Liver (tissue), 9 donors: ENCODE data around the gene KAT5. TPM values are rescaled to one million over a fixed set of nuclear protein-coding genes. Genes with fewer than 3 reads are reported as not detected.

ENCODE experiments used
- DNase-seq: peaks from one replicate; pipeline ENCODE4 v3.0.0-alpha.2; 2017; ENCODE audit warnings: low spot score
- H3K27ac ChIP-seq, 2 donors: one replicate each; pipeline ENCODE4 v1.7.0; 2013; ENCODE audit warnings: inconsistent platforms in 2 of 2, low read length in 2 of 2, control low read depth in 1 of 2, low read depth in 1 of 2, mild to moderate bottlenecking in 1 of 2
- H3K27me3 ChIP-seq, 4 donors: one replicate each; pipeline versions ENCODE4 v1.6.1 to v1.7.0; 2013; ENCODE audit warnings: low read length in 3 of 4, inconsistent platforms in 1 of 4, mild to moderate bottlenecking in 1 of 4, moderate library complexity in 1 of 4; ENCODE audit not compliant: control insufficient read depth in 4 of 4, insufficient read depth in 4 of 4
- H3K36me3 ChIP-seq, 4 donors: one replicate each; pipeline versions ENCODE4 v1.6.1 to v1.7.0; 2013; ENCODE audit warnings: low read length in 3 of 4, mild to moderate bottlenecking in 3 of 4, low read depth in 1 of 4, moderate library complexity in 1 of 4; ENCODE audit not compliant: control insufficient read depth in 4 of 4, insufficient read depth in 3 of 4
- H3K4me1 ChIP-seq, 4 donors: one replicate each; pipeline versions ENCODE4 v1.6.1 to v1.7.0; 2013; ENCODE audit warnings: low read length in 3 of 4, mild to moderate bottlenecking in 3 of 4, moderate library complexity in 1 of 4; ENCODE audit not compliant: control insufficient read depth in 4 of 4, insufficient read depth in 4 of 4
- H3K4me3 ChIP-seq, 3 donors: one replicate each; pipeline versions ENCODE4 v1.6.1 to v1.7.0; 2013; ENCODE audit warnings: low read length in 3 of 3, control low read depth in 1 of 3, low read depth in 1 of 3, mild to moderate bottlenecking in 1 of 3
- H3K9ac ChIP-seq, 2 donors: one replicate each; pipeline ENCODE4 v1.7.0; 2013; ENCODE audit warnings: low read length in 2 of 2, mild to moderate bottlenecking in 2 of 2, moderate library complexity in 2 of 2, control low read depth in 1 of 2, low read depth in 1 of 2
- H3K9me3 ChIP-seq, 4 donors: one replicate each; pipeline versions ENCODE4 v1.6.1 to v1.7.0; 2013; ENCODE audit warnings: low read length in 3 of 4; ENCODE audit not compliant: control insufficient read depth in 4 of 4
- ATF3 ChIP-seq: IDR thresholded peaks from 2 replicates; pipeline ENCODE4 v1.6.1; 2016; ENCODE audit warnings: antibody characterized with exemption
- CTCF ChIP-seq: fragments of 150-350 bp; IDR thresholded peaks from 2 replicates; pipeline ENCODE4 v1.5.1; 2017; ENCODE audit warnings: improper control_type of control experiment, low read depth, low read length; ENCODE audit not compliant: missing input control
- EGR1 ChIP-seq, 2 donors: IDR thresholded peaks; 2 replicates each; pipeline ENCODE4 v1.6.1; 2016 to 2018; ENCODE audit warnings: antibody characterized with exemption in 2 of 2, low read depth in 2 of 2
- FOXA1 ChIP-seq: IDR thresholded peaks from 2 replicates; pipeline ENCODE4 v1.6.1; 2016; ENCODE audit warnings: antibody characterized with exemption
- FOXA2 ChIP-seq: IDR thresholded peaks from 2 replicates; pipeline ENCODE4 v1.6.1; 2016; ENCODE audit warnings: antibody characterized with exemption
- GABPA ChIP-seq, 2 donors: IDR thresholded peaks in 1 of 2; conservative IDR thresholded peaks in 1 of 2; 2 replicates each; pipeline ENCODE4 v1.6.1; 2016; ENCODE audit warnings: antibody characterized with exemption in 2 of 2, mild to moderate bottlenecking in 1 of 2, moderate library complexity in 1 of 2
- HNF4A ChIP-seq, 2 donors: conservative IDR thresholded peaks; 2 replicates each; pipeline ENCODE4 v1.6.1; 2016; ENCODE audit warnings: antibody characterized with exemption in 2 of 2, mild to moderate bottlenecking in 2 of 2
- HNF4G ChIP-seq: IDR thresholded peaks from 2 replicates; pipeline ENCODE4 v1.6.1; 2016; ENCODE audit warnings: antibody characterized with exemption
- JUND ChIP-seq, 2 donors: IDR thresholded peaks; 2 replicates each; pipeline ENCODE4 v1.6.1; 2016; ENCODE audit warnings: antibody characterized with exemption in 2 of 2
- MAX ChIP-seq: IDR thresholded peaks from 2 replicates; pipeline ENCODE4 v1.6.1; 2016; ENCODE audit warnings: antibody characterized with exemption
- NR2F2 ChIP-seq: IDR thresholded peaks from 2 replicates; pipeline ENCODE4 v1.6.1; 2016; ENCODE audit warnings: antibody characterized with exemption
- RAD21 ChIP-seq, 2 donors: IDR thresholded peaks; 2 replicates each; pipeline ENCODE4 v1.6.1; 2016; ENCODE audit warnings: antibody characterized with exemption in 2 of 2, mild to moderate bottlenecking in 2 of 2
- REST ChIP-seq: IDR thresholded peaks from 2 replicates; pipeline ENCODE4 v1.6.1; 2016; ENCODE audit warnings: antibody characterized with exemption, mild to moderate bottlenecking
- RXRA ChIP-seq, 2 donors: IDR thresholded peaks; 2 replicates each; pipeline ENCODE4 v1.6.1; 2017 to 2018; ENCODE audit warnings: antibody characterized with exemption in 2 of 2, mild to moderate bottlenecking in 1 of 2
- SP1 ChIP-seq: IDR thresholded peaks from 2 replicates; pipeline ENCODE4 v1.6.1; 2018; ENCODE audit warnings: antibody characterized with exemption, mild to moderate bottlenecking
- TAF1 ChIP-seq: conservative IDR thresholded peaks from 2 replicates; pipeline ENCODE4 v1.6.1; 2016; ENCODE audit warnings: antibody characterized with exemption, mild to moderate bottlenecking
- YY1 ChIP-seq: IDR thresholded peaks from 2 replicates; pipeline ENCODE4 v1.6.1; 2016; ENCODE audit warnings: antibody characterized with exemption, mild to moderate bottlenecking
- ZBTB33 ChIP-seq: IDR thresholded peaks from 2 replicates; pipeline ENCODE4 v1.6.1; 2016; ENCODE audit warnings: antibody characterized with exemption
- WGBS: extraction: QIAGEN DNeasy Blood & Tissue Kit; methylation state at CpG from one replicate; pipeline ENCODE4 v1.1.7; 2013; 5-methylcytosine and 5-hydroxymethylcytosine counted together
- polyA plus RNA-seq, 2 donors: library from polyadenylated mRNA; stranded (reverse) in 1 of 2; unstranded in 1 of 2; fragments of 200-250 nt in 1 of 2; fragments of >200 nt in 1 of 2; fragmentation: Nextera tagmentation in 1 of 2; extraction: Ambion mirVana in 1 of 2; gene quantifications; one replicate each; pipeline versions ENCODE4 v1.2.1 to v1.2.3, GENCODE V29; 2013 to 2015
- total RNA-seq, 2 donors: library from RNA; depleted of rRNA; stranded (reverse); fragments of >200 nt; gene quantifications; one replicate each; pipeline ENCODE4 v1.2.3, GENCODE V29; 2014
- donor health status: healthy.
- donor health status: healthy.
- donor health status: healthy.
- donor health status: healthy.
- donor health status: healthy.

The KAT5 gene
- total and polyA plus RNA-seq, 4 donors, result 15.5 to 22.9 (median 18.4) TPM

GRCh38 chr11:65722261-65722660 is 10.2 kb downstream of the KAT5 start:
- Histone ChIP-seq H3K9ac (no peak overlapping the region), H3K9me3 (no peaks in the 10 kb centered on the region), H3K4me1 (peaks cover 3 to 24% (median 21%) of the 10 kb centered on the region in 4 donors), H3K36me3 (peaks cover 4 to 19% (median 16%) of the 10 kb centered on the region in 4 donors), H3K27ac (no peak overlapping the region), H3K27me3 (no peaks in the 10 kb centered on the region), H3K4me3 (no peak overlapping the region)
- 91% methylated on average over 1 of the region's 1 CpG for WGBS
- TF ChIP-seq JUND (IDR thresholded peaks at IDR 0.05), result no peak
- no peak for TF ChIP-seq FOXA1
- TF ChIP-seq TAF1, result no peak
- no peak for DNase-seq

GRCh38 chr11:65726660-65727059 is 14.6 kb downstream of the KAT5 start:
- Histone ChIP-seq H3K9ac (no peak overlapping the region), H3K27ac (no peak overlapping the region), H3K9me3 (peaks cover 0 to 1% (median 0%) of the 10 kb centered on the region in 4 donors), H3K27me3 (no peaks in the 10 kb centered on the region), H3K4me1 (no peaks in the 10 kb centered on the region), H3K4me3 (no peak overlapping the region), H3K36me3 (no peaks in the 10 kb centered on the region)
- TF ChIP-seq TAF1 (no peak), FOXA1 (no peak), RAD21 (IDR thresholded peaks at IDR 0.05) (no peak), ATF3 (no peak), ZBTB33 (no peak), CTCF (no peak), EGR1 (IDR thresholded peaks at IDR 0.05; ENCODE audit: low read depth in 2 of 2) (no peak), YY1 (no peak), HNF4A (conservative IDR thresholded peaks at IDR 0.05) (no peak), JUND (IDR thresholded peaks at IDR 0.05) (no peak), HNF4G (no peak), NR2F2 (no peak), SP1 (no peak), RXRA (IDR thresholded peaks at IDR 0.05) (no peak), REST (no peak), GABPA (IDR thresholded peaks at IDR 0.05 in 1 of 2, conservative IDR thresholded peaks at IDR 0.05 in 1 of 2) (no peak), MAX (no peak), FOXA2 (no peak)
- DNase-seq, result no peak
- WGBS, result 77% methylated on average over 6 of the region's 6 CpGs
